HG02642 (cell line): ENCODE data around the gene TUBB6.

Experiments
- ATAC-seq: cut with Tn5 transposase; IDR thresholded peaks from one replicate; pipeline ENCODE4 v1.9.1; 2021; ENCODE audit warnings: mild to moderate bottlenecking; ENCODE audit not compliant: unreplicated experiment, poor library complexity

Gene TUBB6

DNA sequence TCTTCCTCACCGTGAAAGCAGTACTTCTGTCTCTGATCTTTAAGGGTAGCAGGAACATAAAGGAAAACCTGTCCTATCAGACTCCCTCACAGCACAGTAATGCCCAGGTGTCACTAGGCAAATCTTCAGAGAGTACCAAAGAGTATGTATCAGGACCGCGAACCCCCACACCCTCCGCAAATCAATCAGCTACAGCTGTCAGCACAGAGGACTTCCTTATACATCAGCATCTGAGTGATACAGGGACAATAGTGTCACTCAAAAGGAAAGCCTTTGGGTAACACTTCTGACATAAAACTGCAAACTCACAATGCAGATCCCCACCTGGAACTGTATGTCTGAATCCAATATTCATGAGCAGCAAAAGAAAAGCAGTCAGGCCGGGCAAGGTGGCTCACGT, 66.4 kb downstream of the TUBB6 start:
- no peak for ATAC-seq
